EH (cell line): ENCODE measurements around the gene OTUD7B.
"Not testable (repeated sequence)": the region's sequence is repeated elsewhere in the genome, so short reads cannot be mapped to it uniquely, and the experiment has no call there.

Experiments
- DNase-seq: peaks from one replicate; pipeline ENCODE4 v3.0.0-alpha.2; 2015; ENCODE audit warnings: low read depth

OTUD7B gene

DNA sequence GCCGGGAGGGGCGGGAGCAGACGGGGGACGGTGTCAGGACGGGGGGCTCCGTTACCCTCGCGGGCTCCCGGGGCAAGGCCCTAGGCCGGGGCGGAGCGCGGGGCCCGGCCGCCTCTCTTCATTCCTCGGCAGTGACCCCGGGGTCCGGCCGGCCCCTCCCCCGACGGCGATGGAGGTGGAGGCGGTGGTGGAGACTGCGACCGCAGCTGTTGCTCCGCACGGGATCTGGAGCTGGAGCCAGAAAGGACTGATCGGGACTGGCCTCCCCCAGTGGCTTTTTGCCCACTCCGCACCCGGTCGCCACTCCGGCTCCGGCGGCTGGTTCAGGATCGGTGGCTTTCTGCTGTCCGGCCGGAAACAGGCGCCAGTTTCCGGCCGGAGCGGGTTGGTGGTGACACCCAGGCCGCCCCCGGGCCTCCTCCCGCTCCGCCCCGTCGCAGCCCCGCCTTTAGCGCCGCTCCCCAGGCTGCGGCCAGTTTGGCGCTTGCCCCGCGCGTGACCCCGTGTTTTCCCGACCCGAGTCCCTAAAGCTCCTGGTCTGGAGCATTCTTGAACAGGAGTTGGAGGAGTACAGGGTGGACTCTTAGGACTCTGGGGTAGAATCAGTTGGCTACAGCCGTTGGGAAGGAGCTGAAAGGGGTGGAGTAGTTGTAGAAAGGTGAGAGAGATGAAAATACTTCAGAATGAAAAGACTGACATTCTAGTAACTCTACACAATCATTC lies at the start of gene OTUD7B:
Gene OTUD7B (minus strand): TSS at position 334 of the 723 bp plus-strand sequence. CDS start 33,216 bp downstream, outside the sequence.
- peak; percentile 89 for DNase-seq

DNA sequence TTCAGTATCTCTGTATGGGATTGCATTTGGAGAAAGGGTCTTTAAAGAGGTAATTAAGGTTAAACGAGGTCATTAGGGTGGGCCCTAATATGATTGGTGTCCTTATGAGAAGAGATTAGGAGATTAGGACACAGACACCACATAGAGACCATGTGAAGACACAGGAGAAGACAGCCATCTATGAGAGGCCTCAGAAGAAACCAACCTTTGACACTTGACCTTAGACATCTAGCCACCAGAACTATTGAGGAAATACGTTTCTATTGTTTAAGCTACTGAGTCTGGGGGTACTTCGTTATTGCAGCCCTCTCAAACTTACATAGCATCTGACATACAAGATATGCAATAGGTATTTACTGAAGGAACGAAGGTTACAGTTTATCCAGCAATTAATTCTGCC lies 49.7 kb upstream of the OTUD7B start:
- DNase-seq, result no peak

DNA sequence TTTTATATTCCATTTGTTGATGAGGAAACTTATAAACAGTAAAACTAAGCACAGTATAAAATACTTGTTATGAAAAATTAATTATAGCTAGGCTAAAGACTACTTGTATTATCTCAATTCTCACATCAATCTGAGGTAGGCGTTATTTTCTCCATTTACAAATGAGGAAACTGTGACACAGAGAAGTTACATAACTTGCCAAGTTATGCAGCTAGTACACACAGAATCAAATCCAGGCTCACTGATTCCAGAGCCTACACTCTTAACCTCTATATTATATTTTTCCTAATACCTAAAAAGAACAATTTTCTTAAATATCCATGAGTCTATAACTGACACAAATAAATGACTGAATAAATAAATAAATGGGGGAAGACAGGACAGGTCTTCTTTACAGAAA lies 45.9 kb upstream of the OTUD7B start:
- no peak for DNase-seq

DNA sequence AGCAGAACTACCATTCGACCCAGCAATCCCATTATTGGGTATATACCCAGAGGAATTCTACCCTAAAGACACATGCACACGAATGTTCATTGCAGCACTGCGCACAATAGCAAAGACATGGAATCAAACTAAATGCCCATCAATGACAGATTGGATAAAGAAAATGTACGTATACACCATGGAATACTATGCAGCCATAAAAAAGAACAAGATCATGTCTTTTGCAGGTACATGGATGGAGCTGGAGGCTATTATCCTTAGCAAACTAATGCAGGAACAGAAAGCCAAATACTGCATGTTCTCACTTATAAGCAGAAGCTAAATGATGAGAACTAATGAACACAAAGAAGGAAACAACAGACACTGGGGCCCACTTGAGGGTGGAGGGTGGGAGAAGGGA lies 45.0 kb upstream of the OTUD7B start:
- DNase-seq, result not testable (repeated sequence)

DNA sequence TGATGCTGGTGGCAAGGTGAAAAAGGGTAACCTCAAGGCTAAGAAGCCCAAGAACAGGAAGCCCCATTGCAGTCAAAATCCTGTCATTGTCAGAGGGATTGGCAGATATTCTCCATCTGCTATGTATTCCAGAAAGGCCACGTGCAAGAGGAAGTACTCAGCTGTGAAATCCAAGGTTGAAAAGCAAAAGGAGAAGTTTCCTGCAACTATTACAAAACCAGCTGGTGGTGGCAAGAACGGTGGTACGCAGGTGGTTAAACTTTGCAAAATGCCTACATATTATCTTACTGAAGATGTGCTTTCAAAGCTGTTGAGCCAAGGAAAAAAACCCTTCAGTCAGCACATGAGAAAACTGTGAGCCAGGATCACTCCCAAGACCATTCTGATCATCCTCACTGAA lies 43.4 kb upstream of the OTUD7B start:
- no peak for DNase-seq

DNA sequence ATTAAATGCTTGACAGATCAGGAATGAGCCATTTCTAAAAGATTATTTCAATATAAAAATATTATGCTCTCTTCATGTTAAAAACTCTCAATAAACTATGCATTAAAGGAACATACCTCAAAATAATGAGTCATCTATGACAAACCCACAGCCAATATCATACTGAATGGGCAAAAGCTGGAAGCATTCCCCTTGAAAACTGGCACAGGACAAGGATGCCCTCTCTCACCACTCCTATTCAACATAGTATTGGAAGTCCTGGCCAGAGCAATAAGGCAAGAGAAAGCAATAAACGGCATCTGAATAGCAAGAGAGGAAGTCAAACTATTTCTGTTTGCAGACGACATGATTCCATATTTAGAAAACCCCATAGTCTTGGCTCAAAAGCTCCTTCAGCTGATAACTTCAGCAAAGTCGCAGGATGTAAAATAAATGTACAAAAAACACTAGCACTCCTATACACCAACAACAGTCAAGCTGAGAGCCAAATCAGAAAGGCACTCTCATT lies 41.4 kb upstream of the OTUD7B start:
- not testable (repeated sequence) for DNase-seq

DNA sequence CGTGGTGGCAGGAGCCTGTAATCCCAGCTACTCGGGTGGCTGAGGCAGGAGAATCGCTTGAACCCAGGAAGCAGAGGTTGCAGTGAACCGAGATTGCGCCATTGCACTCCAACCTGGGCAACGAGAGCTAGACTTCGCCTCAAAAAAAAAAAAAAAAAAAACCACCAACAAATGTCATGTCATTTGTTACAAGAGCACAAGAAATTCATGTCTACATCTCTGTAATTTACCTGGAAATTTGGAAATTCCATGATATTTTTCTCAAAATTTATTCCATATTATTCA lies 40.5 kb upstream of the OTUD7B start:
- no peak for DNase-seq

DNA sequence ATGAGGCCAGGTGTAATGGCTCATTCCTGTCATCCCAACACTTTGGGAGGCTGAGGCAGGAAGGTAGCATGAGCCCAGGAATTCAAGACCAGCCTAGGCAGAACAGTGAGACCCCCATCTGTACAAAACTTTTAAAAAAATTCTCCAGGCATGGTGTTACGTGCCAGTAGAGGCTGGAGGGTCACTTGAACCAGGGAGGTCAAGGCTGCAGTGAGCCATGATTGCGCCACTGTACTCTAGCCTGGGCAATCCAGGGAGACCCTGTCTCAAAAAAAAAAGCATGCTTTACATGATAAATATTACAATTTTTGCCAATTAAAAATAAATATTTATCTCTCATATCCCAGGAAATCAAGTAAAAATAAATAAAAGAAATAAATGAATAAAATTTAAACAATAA lies 39.4 kb upstream of the OTUD7B start:
- no peak for DNase-seq

DNA sequence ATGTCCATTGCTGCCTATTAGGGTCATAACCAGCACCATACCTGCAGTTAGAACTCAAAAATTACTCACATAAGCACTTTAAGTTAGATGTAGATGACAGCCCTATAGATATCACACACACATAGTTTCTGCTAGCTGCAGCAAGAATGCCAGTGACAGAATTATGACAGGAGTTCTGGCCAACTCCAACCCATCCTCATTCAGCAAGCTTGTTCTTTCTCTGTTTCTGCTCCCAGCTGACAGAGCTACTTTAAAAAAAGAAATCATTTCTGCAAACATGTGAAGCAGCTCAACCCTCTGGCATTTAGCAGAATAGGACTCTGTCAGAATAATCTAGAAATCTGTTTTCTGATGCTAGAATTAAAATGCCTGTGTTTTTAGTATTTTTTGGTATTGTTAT lies 23.8 kb upstream of the OTUD7B start:
- no peak for DNase-seq

DNA sequence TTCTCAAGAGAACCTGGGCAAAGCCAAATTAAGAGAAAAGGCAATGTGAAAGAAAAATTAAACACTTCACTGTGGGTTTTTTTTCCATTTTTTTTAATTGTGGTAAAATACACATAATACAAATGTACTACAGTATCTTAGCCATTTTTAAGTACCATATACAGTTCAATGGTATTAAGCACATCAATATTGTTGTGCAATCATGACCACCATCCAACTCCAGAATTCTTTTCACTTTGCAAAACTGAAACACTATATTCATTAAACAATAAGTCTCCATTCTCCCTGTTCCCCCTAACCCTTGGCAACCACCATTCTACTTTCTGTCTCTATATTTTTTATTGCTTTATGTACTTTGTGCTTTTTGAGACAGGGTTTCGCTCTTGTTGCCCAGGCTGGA lies 17.8 kb upstream of the OTUD7B start:
- DNase-seq, result no peak

DNA sequence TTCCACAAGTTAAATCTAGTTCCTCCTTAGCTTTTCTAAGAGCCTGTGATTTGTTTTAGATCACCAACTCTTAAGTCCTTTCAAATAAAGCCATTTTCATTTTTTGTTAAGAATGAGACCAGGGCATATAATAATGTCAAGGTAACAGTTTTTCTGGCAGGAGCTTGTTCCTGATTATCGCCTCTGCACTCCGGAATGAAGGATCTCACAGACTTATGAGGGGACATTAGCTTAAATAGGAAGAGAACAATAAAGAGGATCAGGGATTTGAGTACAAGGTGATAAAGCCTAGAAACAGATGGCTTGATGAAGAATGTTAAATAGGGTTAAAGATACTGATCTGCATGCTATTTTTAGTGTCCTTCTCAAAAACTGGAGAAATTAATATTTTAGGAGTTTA lies 13.6 kb upstream of the OTUD7B start:
- no peak for DNase-seq

DNA sequence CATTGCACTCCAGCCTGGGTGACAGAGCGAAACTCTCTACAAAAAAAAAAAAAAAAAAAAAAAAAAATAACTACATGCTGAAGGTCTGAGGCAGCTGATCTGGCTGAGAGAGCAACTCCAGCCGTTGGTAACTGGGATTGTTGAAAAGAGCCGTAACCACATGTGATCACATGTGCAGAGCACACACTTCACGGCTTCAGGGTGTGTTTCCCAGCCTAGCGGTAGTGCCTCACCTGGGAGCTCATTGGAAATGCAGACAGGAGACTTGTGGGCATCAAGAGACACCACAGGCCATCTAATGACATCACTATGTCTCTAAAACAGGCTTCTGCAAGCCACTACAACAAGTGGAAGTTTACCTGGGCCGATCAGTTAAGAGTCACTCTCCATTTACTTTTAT lies 11.8 kb upstream of the OTUD7B start:
- no peak for DNase-seq

DNA sequence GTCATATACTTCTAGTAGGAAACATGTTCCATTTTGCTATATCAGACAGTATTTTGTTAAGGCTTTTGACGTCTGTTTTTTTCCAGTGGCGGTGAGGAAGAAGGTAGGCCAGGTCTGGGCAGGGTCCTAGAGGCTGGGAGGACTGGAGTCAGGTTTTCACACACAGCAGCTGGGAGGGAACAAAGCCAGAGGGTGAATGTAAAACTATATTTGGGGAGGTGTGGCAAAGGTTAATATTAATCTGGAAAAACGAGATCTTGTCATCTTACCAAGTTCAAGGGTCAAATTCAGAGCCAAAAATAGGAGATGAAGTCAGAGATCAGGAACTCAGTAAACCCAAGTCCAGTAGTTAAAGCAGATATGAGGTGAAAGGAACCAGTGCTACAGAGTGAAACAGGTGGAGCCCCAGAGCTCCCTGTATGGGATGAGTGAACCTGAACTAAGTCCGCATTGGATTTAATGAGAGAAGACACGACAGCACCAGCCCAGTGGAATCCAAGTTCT lies 10.7 kb upstream of the OTUD7B start:
- peak; percentile 19 for DNase-seq

DNA sequence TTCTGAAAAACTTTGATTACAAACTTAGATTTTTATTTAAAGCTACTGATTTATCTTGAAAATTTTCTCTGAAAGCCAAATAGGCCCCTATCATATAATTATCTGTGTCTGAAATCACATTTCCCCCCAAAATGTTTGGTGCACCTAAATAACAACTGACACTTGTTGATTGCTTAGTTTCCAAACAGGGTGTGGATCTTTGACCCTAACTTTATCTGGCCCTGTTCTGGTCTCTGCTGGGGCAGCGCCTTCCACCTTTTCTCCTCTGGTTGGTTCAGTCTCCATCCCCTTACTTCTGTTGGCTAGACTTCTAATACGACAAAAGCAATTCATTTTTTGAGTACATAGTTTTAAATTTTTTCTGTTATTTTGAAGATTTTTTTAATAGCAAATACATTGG lies 10.2 kb upstream of the OTUD7B start:
- DNase-seq, result no peak

DNA sequence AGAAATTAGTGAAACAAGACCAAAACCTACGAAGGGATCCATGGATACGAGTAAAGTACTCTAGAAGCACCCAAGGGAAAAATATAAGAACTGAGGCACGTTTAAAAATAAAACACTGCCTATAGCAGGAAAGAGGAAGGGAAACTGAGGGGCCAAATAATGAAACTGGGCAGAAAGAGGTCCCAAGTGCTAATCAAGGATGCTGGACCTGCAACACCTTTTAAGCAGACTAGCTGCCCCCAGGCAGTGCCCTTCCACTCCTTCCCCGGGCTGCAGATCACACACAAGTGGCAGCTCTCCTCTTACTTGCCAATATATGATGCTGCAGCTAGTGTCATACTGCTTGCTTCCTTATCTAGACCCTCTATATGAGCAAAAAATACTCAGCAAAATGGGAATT lies 7.6 kb upstream of the OTUD7B start:
- DNase-seq, result no peak

DNA sequence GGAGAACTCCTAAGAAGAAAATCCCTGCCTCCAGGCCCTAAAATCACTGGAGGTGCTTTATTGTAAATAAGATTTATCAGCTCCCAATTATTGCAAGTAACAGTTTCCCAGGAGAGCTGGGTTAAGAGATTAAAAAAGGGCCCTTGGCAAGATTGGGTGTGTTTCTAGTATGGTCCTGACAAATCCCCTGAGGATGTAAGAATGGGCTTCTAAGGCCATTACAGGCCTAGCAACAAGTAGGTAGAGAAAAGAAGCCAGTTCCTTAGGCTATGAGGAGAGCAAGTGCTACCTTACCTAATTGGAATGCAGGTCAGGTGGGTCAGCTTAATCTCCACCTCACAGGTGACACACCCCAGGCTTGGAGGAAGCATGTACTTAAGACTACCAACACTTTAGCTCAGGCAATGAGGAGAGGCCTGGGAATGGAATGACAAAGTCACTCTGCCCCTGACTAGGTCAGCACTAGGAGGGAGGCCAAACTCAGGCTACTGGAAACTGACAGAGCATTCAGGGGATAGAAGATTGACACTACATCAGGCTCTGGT lies 6.8 kb upstream of the OTUD7B start:
- no peak for DNase-seq

DNA sequence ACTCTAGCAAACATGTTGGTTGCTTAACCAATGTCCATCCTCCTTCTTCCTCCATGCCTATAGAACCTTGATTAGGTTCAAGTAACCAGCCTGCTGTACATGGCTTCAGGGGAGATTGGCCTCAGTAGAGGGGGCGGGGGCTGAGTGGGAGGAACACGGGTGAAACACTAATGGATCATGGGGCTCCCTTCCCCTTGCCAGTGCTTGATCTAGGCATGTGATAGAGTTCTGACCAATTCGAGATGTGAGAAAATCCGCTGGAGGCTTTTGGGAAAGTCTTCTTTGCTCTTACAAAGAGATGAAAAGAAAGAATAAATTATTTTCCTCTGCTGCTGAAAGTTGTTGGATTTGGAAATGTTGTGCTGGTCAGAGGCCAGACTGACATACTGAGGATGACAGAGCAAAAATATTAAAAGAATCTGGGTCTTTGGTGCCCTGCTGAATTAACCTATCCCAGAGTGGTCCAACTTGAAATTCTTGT lies 5.2 kb upstream of the OTUD7B start:
- DNase-seq, result no peak

DNA sequence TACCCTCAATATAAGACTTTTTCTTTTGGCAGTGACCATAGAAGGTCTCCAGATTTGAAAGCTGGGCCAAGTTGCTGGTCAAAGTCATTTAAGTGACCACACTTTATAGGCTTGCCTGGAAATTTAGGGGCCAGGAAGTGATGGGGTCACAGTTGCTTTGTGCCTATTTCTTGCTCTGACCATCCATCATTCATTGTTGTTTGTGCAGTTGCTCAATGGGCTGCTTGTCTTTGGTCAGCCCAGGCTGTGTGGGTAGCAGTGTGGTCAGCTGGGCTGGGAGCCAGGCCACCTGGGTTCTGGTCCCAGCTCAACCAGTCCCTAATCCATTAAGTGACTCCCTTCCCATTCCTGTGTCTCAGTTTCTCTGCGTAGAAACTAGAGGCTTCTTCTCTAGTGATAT lies 2.1 kb upstream of the OTUD7B start:
- DNase-seq, result no peak

DNA sequence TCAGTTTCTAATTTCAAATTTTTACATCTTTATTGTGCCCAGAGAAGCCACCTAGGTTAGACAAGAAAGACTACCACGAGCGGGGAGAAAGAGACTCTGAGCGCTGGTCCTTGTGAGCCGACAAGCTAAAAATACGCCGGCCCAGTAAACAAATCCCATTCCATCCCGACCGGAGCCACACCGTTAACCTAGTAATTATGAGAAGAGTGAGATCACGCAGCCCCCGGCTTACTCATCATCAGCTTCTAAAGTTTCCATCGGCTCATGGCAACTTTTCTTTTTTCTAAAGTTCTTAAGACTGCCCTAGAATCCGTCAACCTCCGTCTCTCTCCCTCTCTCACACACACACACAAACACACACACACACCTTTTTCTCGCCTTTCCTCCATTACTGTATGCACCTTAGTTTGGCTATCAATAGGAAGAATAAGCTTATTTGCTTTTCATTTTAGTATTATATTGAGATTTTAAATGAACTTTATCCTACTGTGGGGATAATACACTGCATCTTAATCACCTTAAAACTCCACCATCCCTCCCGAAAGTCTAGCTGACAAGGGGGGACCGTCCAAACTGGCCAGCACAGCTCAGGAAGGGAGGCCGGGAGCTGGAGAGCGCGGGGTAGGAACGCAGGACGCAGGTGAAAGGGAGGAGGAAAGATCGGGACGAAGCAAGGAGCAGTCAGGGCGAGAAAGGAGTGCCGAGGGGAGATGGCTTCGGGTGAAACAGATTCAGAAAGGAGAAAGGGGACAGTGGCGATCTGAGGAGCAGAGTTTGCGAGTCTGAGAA lies 728 bp downstream of the OTUD7B start:
- peak; percentile 87 for DNase-seq

DNA sequence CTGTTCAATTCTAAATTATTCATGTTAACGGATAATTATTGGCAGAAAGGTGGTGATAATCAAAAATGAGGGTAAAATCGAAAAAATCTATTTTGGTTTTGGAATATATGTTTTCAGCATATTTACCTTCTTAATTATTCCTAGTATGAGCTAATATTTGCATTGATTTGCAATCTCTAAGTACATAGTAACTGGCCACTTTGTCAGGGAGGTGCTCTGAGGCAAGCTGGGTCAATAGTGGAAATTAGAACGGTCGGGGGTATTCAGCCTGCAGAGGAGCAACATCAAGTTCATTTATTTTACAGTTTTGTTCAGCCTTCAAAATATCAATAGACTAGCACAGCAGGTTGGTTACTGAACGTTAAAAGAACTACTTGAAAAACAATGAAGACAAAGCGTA lies 1.8 kb downstream of the OTUD7B start:
- DNase-seq, result no peak

DNA sequence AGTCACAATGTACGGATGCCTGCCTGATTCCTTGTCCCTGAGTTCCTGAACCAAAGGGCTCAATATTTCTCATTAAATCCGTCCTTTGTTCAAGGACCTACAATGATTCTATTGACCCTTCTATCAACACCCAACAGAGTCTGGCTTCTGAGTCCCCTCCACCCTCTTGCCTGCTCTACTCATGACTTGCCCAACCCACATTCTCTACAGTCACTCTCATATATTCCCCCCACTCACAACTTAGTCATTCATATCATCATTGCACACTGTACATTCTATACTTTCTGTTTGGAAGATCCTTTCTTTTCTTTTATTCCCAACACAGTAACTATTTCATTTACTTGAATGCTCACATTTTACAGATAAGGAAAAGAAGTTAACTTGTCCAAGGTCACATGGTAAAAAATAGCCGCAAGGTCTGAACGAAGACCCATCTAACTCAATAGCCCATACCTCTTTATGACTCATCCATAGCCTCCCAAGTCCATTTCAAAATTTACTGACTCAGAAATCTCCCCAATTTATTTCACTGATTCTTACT lies 3.6 kb downstream of the OTUD7B start:
- DNase-seq, result peak; percentile 38

DNA sequence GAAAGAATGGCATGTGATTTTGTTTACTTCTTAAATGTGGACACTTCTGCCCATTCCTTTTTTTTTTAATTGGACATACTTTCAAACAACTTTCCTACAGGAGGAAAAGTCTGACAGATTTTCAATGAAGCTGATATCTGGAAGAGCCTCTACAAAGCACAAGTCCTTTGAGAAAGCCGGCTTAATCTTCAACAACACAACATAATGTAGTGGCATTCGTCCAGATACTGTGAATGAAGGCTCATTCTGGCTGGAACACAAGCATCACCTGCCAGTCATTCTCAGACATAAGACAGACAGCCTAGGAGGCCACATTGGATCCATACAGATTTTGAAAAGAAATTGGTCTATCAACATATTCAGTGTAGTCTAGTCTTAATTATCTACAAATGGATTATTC lies 4.9 kb downstream of the OTUD7B start:
- no peak for DNase-seq

DNA sequence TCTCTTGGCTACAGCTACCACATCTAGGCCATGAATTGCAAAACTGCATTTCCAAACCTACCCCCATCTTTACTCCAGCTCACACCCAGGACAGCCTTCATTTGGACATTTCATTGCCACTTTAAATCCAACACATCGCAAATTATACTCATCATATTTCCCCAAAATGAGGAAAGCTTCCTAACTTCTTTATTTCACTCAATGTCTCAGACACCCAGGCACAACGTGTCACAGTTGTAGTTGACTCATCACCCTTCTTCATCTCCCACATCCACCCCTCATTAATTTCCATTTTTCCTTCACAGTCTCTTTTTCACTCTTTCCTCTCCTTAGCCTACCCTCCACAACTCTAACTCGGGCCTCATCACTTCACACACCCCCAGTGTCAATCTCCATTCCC lies 6.7 kb downstream of the OTUD7B start:
- no peak for DNase-seq
